ENCODE measurements around the gene FEZ2. TPM values are rescaled to one million over a fixed set of nuclear protein-coding genes. Genes with fewer than 3 reads are reported as not detected.

Gene FEZ2
- total and polyA plus RNA-seq, 9 of the 15 experiments (the other 6 are each of a cell fraction or from before 2014, with no cell fraction given) = 9.9 to 35.5 (median 20.1) TPM

DNA sequence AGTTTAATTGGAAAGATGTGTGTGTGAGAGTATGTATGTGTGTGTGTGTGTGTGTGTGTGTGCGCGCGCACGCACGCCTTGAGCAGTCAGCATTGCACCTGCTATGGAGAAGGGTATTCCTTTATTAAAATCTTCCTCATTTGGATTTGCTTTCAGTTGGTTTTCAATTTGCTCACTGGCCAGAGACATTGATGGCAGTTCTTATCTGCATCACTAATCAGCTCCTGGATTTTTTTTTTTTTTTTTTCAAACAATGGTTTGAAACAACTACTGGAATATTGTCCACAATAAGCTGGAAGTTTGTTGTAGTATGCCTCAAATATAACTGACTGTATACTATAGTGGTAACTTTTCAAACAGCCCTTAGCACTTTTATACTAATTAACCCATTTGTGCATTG is 48.0 kb downstream of the FEZ2 start:
- Histone ChIP-seq H3K27me3 (ENCODE audit: control insufficient read depth in 2 of 2, insufficient read depth in 2 of 2, low read length in 2 of 2) (no peaks in the 10 kb centered on the region), H3K36me3 (ENCODE audit: control insufficient read depth, insufficient read depth, low read length) (peaks cover 17% of the 10 kb centered on the region; the same call in 2 of the 3 replicates), H4K20me1 (replicated peaks; ENCODE audit: control insufficient read depth, insufficient read depth, low read length) (no peaks in the 10 kb centered on the region), H3K4me3 (no peak overlapping the region), H3K4me1 (replicated peaks in 1 of 2; ENCODE audit: control insufficient read depth in 2 of 2, insufficient read depth in 2 of 2, low read length in 2 of 2) (no peaks in the 10 kb centered on the region), H3K9ac (ENCODE audit: insufficient read depth in 1 of 2, low read depth in 2 of 2, low read length in 2 of 2) (no peak overlapping the region), H3K9me1 (ENCODE audit: control insufficient read depth, insufficient read depth, low read length) (no peaks in the 10 kb centered on the region), H3K79me2 (ENCODE audit: control insufficient read depth, insufficient read depth, low read length) (no peaks in the 10 kb centered on the region), H3K9me3 (replicated peaks; ENCODE audit: control insufficient read depth, insufficient read depth, low read depth, low read length) (no peaks in the 10 kb centered on the region), H2AFZ (ENCODE audit: low read depth, low read length) (no peak overlapping the region), H3K27ac (ENCODE audit: extremely low read depth, low read depth, low read length) (no peak overlapping the region), H3K4me2 (ENCODE audit: insufficient read depth, low read length) (no peak overlapping the region)
- in situ Hi-C loops (cut with MboI) (no loop called here), intact Hi-C loops (cut with micrococcal nuclease) (no loop called here)
- FAIRE-seq (no peak), DNase-seq (ENCODE audit: extremely low read depth in 1 of 4, low spot score in 3 of 4) (no peak), ATAC-seq (no peak)
- WGBS (ENCODE audit: insufficient coverage, low coverage, missing lambda C conversion rate) = 98% methylated on average over 5 of the region's 5 CpGs
- no TSS peak for BruUV-seq (replicated peaks)
- POLR2A ChIA-PET = no interaction called here
- CTCF ChIA-PET (ENCODE audit: low intra/inter-chr PET ratio) = no interaction called here
- TF ChIP-seq, protein P1, sequence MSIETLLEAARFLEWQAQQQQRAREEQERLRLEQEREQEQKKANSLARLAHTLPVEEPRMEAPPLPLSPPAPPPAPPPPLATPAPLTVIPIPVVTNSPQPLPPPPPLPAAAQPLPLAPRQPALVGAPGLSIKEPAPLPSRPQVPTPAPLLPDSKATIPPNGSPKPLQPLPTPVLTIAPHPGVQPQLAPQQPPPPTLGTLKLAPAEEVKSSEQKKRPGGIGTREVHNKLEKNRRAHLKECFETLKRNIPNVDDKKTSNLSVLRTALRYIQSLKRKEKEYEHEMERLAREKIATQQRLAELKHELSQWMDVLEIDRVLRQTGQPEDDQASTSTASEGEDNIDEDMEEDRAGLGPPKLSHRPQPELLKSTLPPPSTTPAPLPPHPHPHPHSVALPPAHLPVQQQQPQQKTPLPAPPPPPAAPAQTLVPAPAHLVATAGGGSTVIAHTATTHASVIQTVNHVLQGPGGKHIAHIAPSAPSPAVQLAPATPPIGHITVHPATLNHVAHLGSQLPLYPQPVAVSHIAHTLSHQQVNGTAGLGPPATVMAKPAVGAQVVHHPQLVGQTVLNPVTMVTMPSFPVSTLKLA (conservative IDR thresholded peaks at IDR 0.05) = no peak
- TF ChIP-seq, protein P2, sequence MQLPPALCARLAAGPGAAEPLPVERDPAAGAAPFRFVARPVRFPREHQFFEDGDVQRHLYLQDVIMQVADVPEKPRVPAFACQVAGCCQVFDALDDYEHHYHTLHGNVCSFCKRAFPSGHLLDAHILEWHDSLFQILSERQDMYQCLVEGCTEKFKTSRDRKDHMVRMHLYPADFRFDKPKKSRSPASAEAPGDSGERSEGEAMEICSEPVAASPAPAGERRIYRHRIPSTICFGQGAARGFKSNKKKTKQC (CRISPR knock-in tag; IDR thresholded peaks at IDR 0.05) = no peak
- TF ChIP-seq SRF (CRISPR knock-in tag; IDR thresholded peaks at IDR 0.05) = no peak
- TF ChIP-seq, protein P3, sequence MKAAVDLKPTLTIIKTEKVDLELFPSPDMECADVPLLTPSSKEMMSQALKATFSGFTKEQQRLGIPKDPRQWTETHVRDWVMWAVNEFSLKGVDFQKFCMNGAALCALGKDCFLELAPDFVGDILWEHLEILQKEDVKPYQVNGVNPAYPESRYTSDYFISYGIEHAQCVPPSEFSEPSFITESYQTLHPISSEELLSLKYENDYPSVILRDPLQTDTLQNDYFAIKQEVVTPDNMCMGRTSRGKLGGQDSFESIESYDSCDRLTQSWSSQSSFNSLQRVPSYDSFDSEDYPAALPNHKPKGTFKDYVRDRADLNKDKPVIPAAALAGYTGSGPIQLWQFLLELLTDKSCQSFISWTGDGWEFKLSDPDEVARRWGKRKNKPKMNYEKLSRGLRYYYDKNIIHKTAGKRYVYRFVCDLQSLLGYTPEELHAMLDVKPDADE (conservative IDR thresholded peaks at IDR 0.05; ENCODE audit: control insufficient read depth, low read depth, low read length) = no peak
- no peak for TF ChIP-seq RAD51 (IDR thresholded peaks at IDR 0.05; ENCODE audit: borderline replicate concordance, low read depth)
- TF ChIP-seq SMAD4 (CRISPR knock-in tag; conservative IDR thresholded peaks at IDR 0.05) = no peak
- no peak for TF ChIP-seq KLF6 (CRISPR knock-in tag; IDR thresholded peaks at IDR 0.05; ENCODE audit: borderline replicate concordance)
- no peak for TF ChIP-seq GTF2F1 (IDR thresholded peaks at IDR 0.05; ENCODE audit: low read depth, low read length)
- TF ChIP-seq ELF2 (CRISPR knock-in tag; IDR thresholded peaks at IDR 0.05) = no peak
- TF ChIP-seq, protein P4, sequence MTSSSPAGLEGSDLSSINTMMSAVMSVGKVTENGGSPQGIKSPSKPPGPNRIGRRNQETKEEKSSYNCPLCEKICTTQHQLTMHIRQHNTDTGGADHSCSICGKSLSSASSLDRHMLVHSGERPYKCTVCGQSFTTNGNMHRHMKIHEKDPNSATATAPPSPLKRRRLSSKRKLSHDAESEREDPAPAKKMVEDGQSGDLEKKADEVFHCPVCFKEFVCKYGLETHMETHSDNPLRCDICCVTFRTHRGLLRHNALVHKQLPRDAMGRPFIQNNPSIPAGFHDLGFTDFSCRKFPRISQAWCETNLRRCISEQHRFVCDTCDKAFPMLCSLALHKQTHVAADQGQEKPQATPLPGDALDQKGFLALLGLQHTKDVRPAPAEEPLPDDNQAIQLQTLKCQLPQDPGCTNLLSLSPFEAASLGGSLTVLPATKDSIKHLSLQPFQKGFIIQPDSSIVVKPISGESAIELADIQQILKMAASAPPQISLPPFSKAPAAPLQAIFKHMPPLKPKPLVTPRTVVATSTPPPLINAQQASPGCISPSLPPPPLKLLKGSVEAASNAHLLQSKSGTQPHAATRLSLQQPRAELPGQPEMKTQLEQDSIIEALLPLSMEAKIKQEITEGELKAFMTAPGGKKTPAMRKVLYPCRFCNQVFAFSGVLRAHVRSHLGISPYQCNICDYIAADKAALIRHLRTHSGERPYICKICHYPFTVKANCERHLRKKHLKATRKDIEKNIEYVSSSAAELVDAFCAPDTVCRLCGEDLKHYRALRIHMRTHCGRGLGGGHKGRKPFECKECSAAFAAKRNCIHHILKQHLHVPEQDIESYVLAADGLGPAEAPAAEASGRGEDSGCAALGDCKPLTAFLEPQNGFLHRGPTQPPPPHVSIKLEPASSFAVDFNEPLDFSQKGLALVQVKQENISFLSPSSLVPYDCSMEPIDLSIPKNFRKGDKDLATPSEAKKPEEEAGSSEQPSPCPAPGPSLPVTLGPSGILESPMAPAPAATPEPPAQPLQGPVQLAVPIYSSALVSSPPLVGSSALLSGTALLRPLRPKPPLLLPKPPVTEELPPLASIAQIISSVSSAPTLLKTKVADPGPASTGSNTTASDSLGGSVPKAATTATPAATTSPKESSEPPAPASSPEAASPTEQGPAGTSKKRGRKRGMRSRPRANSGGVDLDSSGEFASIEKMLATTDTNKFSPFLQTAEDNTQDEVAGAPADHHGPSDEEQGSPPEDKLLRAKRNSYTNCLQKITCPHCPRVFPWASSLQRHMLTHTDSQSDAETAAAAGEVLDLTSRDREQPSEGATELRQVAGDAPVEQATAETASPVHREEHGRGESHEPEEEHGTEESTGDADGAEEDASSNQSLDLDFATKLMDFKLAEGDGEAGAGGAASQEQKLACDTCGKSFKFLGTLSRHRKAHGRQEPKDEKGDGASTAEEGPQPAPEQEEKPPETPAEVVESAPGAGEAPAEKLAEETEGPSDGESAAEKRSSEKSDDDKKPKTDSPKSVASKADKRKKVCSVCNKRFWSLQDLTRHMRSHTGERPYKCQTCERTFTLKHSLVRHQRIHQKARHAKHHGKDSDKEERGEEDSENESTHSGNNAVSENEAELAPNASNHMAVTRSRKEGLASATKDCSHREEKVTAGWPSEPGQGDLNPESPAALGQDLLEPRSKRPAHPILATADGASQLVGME (CRISPR knock-in tag; IDR thresholded peaks at IDR 0.05) = no peak
- no peak for TF ChIP-seq RBM39 (optimal IDR thresholded peaks at IDR 0.05; ENCODE audit: low read depth, low read length)
- no peak for TF ChIP-seq RBBP5 (IDR thresholded peaks at IDR 0.05; ENCODE audit: borderline replicate concordance, insufficient read depth, low read length, poor library complexity, severe bottlenecking)
- TF ChIP-seq PYGO2 (tag; IDR thresholded peaks at IDR 0.05) = no peak

Data from K562 (cell line).